ENCODE results near the gene PRDM15. TPM values are rescaled to one million over a fixed set of nuclear protein-coding genes. Genes with fewer than 3 reads are reported as not detected.

Gene PRDM15
- 10 to 100 TPM in 1 of 2 donors, 1 to 10 TPM in 1; 6.7 to 18.1 TPM for total RNA-seq

- no peaks in the 10 kb centered on the region for H3K36me3 ChIP-seq
- TF ChIP-seq POLR2A (IDR thresholded peaks at IDR 0.05) (peak; percentile 7), POLR2AphosphoS5 (IDR thresholded peaks at IDR 0.05) (no peak)
- DNase-seq (ENCODE audit: low spot score) = peak; percentile 69
These were observed at the start of gene PRDM15 for GRCh38 chr21:41879190-41879998. TSS of gene PRDM15 (minus strand) at chr21:41879344. CDS start at chr21:41860363, 18,981 bp downstream.

GRCh38 chr21:41928621-41929220 lies 49.6 kb upstream of the PRDM15 start:
- peaks cover 12% of the 10 kb centered on the region for H3K4me1 ChIP-seq (replicated peaks)
- intact Hi-C loops (cut with DNase I) = no loop called here
- TF ChIP-seq, protein P1, sequence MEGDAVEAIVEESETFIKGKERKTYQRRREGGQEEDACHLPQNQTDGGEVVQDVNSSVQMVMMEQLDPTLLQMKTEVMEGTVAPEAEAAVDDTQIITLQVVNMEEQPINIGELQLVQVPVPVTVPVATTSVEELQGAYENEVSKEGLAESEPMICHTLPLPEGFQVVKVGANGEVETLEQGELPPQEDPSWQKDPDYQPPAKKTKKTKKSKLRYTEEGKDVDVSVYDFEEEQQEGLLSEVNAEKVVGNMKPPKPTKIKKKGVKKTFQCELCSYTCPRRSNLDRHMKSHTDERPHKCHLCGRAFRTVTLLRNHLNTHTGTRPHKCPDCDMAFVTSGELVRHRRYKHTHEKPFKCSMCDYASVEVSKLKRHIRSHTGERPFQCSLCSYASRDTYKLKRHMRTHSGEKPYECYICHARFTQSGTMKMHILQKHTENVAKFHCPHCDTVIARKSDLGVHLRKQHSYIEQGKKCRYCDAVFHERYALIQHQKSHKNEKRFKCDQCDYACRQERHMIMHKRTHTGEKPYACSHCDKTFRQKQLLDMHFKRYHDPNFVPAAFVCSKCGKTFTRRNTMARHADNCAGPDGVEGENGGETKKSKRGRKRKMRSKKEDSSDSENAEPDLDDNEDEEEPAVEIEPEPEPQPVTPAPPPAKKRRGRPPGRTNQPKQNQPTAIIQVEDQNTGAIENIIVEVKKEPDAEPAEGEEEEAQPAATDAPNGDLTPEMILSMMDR (IDR thresholded peaks at IDR 0.05) = no peak
- no peak for TF ChIP-seq POLR2AphosphoS5 (IDR thresholded peaks at IDR 0.05)
- no peak for TF ChIP-seq POLR2A (IDR thresholded peaks at IDR 0.05)
- DNase-seq (ENCODE audit: low spot score) = no peak
- no peaks in the 10 kb centered on the region for H3K9me3 ChIP-seq
- no peaks in the 10 kb centered on the region for H3K27me3 ChIP-seq (replicated peaks; ENCODE audit: insufficient read depth)
- H3K36me3 ChIP-seq = no peaks in the 10 kb centered on the region
- H3K4me3 ChIP-seq = no peak overlapping the region
- WGBS = 82% methylated on average over 10 of the region's 10 CpGs
- peak overlapping the region in 1 of 2 donors; percentile 51 for H3K27ac ChIP-seq

More at GRCh38 chr21:41879190-41879998, at the start of gene PRDM15:
- peak within 1 kb of the TSS; percentile 71 to 85 for H3K27ac ChIP-seq
- peak within 1 kb of the TSS; percentile 66 for H3K4me3 ChIP-seq
- 2% methylated on average over 36 of the region's 89 CpGs for WGBS
- H3K4me1 ChIP-seq (replicated peaks) = no peaks in the 10 kb centered on the region
- intact Hi-C loops (cut with DNase I) = loop anchor here (5.0 kb wide), 1 partner anchor 78 kb away; no protein-coding TSS in a partner anchor
- no peaks in the 10 kb centered on the region for H3K27me3 ChIP-seq (replicated peaks; ENCODE audit: insufficient read depth)
- no peaks in the 10 kb centered on the region for H3K9me3 ChIP-seq

GRCh38 chr21:41927727-41928409 lies 48.7 kb upstream of the PRDM15 start:
- no peak overlapping the region for H3K4me3 ChIP-seq
- no peak for TF ChIP-seq POLR2AphosphoS5 (IDR thresholded peaks at IDR 0.05)
- no peak for TF ChIP-seq POLR2A (IDR thresholded peaks at IDR 0.05)
- TF ChIP-seq, protein P1 (IDR thresholded peaks at IDR 0.05) = no peak
- no peaks in the 10 kb centered on the region for H3K27me3 ChIP-seq (replicated peaks; ENCODE audit: insufficient read depth)
- peak overlapping the region in 1 of 2 donors; percentile 87 for H3K27ac ChIP-seq
- H3K4me1 ChIP-seq (replicated peaks) = peaks cover 6% of the 10 kb centered on the region
- intact Hi-C loops (cut with DNase I) = no loop called here
- DNase-seq (ENCODE audit: low spot score) = no peak
- H3K9me3 ChIP-seq = no peaks in the 10 kb centered on the region
- H3K36me3 ChIP-seq = no peaks in the 10 kb centered on the region
- 83% methylated on average over 17 of the region's 17 CpGs for WGBS

DNA sequence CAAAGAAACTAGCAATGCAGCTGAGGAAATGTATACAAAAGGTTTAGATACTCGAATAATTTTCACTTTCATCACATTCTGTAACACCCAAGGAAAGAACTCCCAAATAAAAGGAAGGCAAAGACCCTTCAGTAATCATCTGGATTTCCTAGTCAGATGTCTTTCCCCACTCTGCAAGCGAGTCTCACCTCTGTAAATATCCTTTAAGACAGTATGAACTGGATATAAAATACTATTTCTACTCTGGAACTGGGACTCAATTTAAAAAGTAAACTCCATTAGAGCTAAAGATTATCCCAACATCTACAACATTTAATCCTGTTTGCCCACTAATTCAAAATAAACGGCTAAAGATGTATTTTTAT lies 47.6 kb upstream of the PRDM15 start:
- intact Hi-C loops (cut with DNase I) = no loop called here
- DNase-seq (ENCODE audit: low spot score) = no peak
- Histone ChIP-seq H3K27ac (peak overlapping the region; percentile 83 to 87), H3K4me3 (peak overlapping the region; percentile 11 to 35), H3K27me3 (replicated peaks; ENCODE audit: insufficient read depth) (no peaks in the 10 kb centered on the region), H3K36me3 (no peaks in the 10 kb centered on the region), H3K9me3 (no peaks in the 10 kb centered on the region), H3K4me1 (replicated peaks) (peaks cover 6% of the 10 kb centered on the region)
- TF ChIP-seq POLR2A (IDR thresholded peaks at IDR 0.05) (no peak), POLR2AphosphoS5 (IDR thresholded peaks at IDR 0.05) (no peak)
- TF ChIP-seq, protein P1 (IDR thresholded peaks at IDR 0.05) = no peak
- WGBS = 11% methylated on average over 3 of the region's 3 CpGs

Measured in prostate gland (tissue), 2 donors.